Measurements from ENCODE around the gene HOXC4.

GRCh38 chr12:54053003-54053750, 458 bp upstream of the HOXC4 start:
- TF ChIP-seq CTCF (IDR thresholded peaks at IDR 0.05; ENCODE audit: low read depth, low read length) (no peak), EZH2phosphoT487 (IDR thresholded peaks at IDR 0.05; ENCODE audit: low read depth) (no peak)
